HEK293 (cell line): ENCODE measurements around the gene THBS1.

Source experiments
- INSM2 ChIP-seq: fragments of 450-650 bp; formaldehyde crosslinking; IDR thresholded peaks from 2 replicates; pipeline ENCODE4 v1.5.1; 2016; ENCODE audit warnings: missing biosample characterization, missing genetic modification characterization
- YY2 ChIP-seq: fragments of 450-650 bp; formaldehyde crosslinking; IDR thresholded peaks from 2 replicates; pipeline ENCODE4 v1.5.1; 2016; ENCODE audit warnings: missing biosample characterization, missing genetic modification characterization
- ZBTB10 ChIP-seq: fragments of 450-650 bp; formaldehyde crosslinking; IDR thresholded peaks from 2 replicates; pipeline ENCODE4 v1.5.1; 2016; ENCODE audit warnings: missing biosample characterization, missing genetic modification characterization
- ZEB2 ChIP-seq: fragments of 450-650 bp; formaldehyde crosslinking; IDR thresholded peaks from 2 replicates; pipeline ENCODE4 v1.5.1; 2016; ENCODE audit warnings: missing biosample characterization, missing genetic modification characterization
- ZNF148 ChIP-seq: fragments of 450-650 bp; formaldehyde crosslinking; IDR thresholded peaks from 2 replicates; pipeline ENCODE4 v1.5.0; 2017; ENCODE audit warnings: missing biosample characterization, missing genetic modification characterization, borderline replicate concordance
- ZNF23 ChIP-seq: fragments of 450-650 bp; formaldehyde crosslinking; IDR thresholded peaks from 2 replicates; pipeline ENCODE4 v1.5.1; 2016; ENCODE audit warnings: missing biosample characterization, missing genetic modification characterization, borderline replicate concordance
- ZNF24 ChIP-seq: fragments of 450-650 bp; formaldehyde crosslinking; IDR thresholded peaks from 2 replicates; pipeline ENCODE4 v1.5.1; 2016; ENCODE audit warnings: missing biosample characterization, missing genetic modification characterization
- ZNF394 ChIP-seq: fragments of 450-650 bp; formaldehyde crosslinking; IDR thresholded peaks from 2 replicates; pipeline ENCODE4 v1.5.1; 2016; ENCODE audit warnings: missing biosample characterization, missing genetic modification characterization, mild to moderate bottlenecking, moderate library complexity, borderline replicate concordance
- ZNF423 ChIP-seq: fragments of 450-650 bp; formaldehyde crosslinking; IDR thresholded peaks from 2 replicates; pipeline ENCODE4 v1.5.1; 2016; ENCODE audit warnings: missing biosample characterization, missing genetic modification characterization
- ZNF501 ChIP-seq: fragments of 450-650 bp; formaldehyde crosslinking; IDR thresholded peaks from 2 replicates; pipeline ENCODE4 v1.5.1; 2016; ENCODE audit warnings: missing biosample characterization, missing genetic modification characterization
- ZNF664 ChIP-seq: fragments of 450-650 bp; formaldehyde crosslinking; IDR thresholded peaks from 2 replicates; pipeline ENCODE4 v1.5.1; 2016; ENCODE audit warnings: missing biosample characterization, missing genetic modification characterization
- TF ChIP-seq, protein P1 (sequence below): fragments of 450-650 bp; formaldehyde crosslinking; IDR thresholded peaks from 2 replicates; pipeline ENCODE4 v1.5.1; 2016; ENCODE audit warnings: missing biosample characterization, missing genetic modification characterization
- TF ChIP-seq, protein P2 (sequence below): fragments of 450-650 bp; formaldehyde crosslinking; IDR thresholded peaks from 2 replicates; pipeline ENCODE4 v1.5.1; 2016; ENCODE audit warnings: missing biosample characterization, missing genetic modification characterization

- TF ChIP-seq ZNF394 (tag by site-specific recombination), result no peak
- TF ChIP-seq, protein P1, sequence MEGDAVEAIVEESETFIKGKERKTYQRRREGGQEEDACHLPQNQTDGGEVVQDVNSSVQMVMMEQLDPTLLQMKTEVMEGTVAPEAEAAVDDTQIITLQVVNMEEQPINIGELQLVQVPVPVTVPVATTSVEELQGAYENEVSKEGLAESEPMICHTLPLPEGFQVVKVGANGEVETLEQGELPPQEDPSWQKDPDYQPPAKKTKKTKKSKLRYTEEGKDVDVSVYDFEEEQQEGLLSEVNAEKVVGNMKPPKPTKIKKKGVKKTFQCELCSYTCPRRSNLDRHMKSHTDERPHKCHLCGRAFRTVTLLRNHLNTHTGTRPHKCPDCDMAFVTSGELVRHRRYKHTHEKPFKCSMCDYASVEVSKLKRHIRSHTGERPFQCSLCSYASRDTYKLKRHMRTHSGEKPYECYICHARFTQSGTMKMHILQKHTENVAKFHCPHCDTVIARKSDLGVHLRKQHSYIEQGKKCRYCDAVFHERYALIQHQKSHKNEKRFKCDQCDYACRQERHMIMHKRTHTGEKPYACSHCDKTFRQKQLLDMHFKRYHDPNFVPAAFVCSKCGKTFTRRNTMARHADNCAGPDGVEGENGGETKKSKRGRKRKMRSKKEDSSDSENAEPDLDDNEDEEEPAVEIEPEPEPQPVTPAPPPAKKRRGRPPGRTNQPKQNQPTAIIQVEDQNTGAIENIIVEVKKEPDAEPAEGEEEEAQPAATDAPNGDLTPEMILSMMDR (tag by site-specific recombination), result no peak
- TF ChIP-seq ZNF501, result no peak
- no peak for TF ChIP-seq ZNF148 (tag by site-specific recombination)
- TF ChIP-seq, protein P2, sequence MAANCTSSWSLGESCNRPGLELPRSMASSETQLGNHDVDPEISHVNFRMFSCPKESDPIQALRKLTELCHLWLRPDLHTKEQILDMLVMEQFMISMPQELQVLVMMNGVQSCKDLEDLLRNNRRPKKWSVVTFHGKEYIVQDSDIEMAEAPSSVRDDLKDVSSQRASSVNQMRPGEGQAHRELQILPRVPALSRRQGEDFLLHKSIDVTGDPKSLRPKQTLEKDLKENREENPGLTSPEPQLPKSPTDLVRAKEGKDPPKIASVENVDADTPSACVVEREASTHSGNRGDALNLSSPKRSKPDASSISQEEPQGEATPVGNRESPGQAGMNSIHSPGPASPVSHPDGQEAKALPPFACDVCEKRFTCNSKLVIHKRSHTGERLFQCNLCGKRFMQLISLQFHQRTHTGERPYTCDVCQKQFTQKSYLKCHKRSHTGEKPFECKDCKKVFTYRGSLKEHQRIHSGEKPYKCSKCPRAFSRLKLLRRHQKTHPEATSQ (tag by site-specific recombination), result no peak
- no peak for TF ChIP-seq ZNF23 (tag by site-specific recombination)
- TF ChIP-seq ZBTB10 (tag by site-specific recombination), result no peak
- no peak for TF ChIP-seq ZNF423 (tag by site-specific recombination)
- no peak for TF ChIP-seq INSM2 (tag by site-specific recombination)
- no peak for TF ChIP-seq ZNF24 (tag by site-specific recombination)
- no peak for TF ChIP-seq YY2 (tag by site-specific recombination)
- no peak for TF ChIP-seq ZEB2 (tag by site-specific recombination)
- TF ChIP-seq ZNF664 (tag by site-specific recombination), result no peak
These were observed 24.4 kb upstream of the THBS1 start for GRCh38 chr15:39556461-39556860.
